Activated CD4-positive, alpha-beta memory T cell treated with anti-CD3 and anti-CD28 coated beads for 36 hours (primary cell): ENCODE measurements around the gene ELP4. TPM values are rescaled to one million over a fixed set of nuclear protein-coding genes. Genes with fewer than 3 reads are reported as not detected.
"Not testable (repeated sequence)": the region's sequence is repeated elsewhere in the genome, so short reads cannot be mapped to it uniquely, and the experiment has no call there.

Experiments used
- CTCF ChIA-PET: fragments of 350-600 bp; sonication (Branson Sonifier 250); formaldehyde crosslinking; loops from one replicate; lab custom pipeline; 2021; ENCODE audit warnings: antibody characterized with exemption, inconsistent platforms; lab: Charles Lee
- POLR2A ChIA-PET: fragments of 350-600 bp; sonication (Branson Sonifier 250); formaldehyde crosslinking; loops from one replicate; lab custom pipeline; 2021; ENCODE audit warnings: antibody characterized with exemption; lab: Charles Lee
- DNase-seq: peaks from one replicate; pipeline ENCODE4 v3.0.0-alpha.2; 2020
- H3K27ac Mint-ChIP-seq: one replicate; pipeline ENCODE4 v1.8.0; 2021; ENCODE audit warnings: mixed read lengths
- H3K27me3 Mint-ChIP-seq: one replicate; pipeline ENCODE4 v1.8.0; 2021; ENCODE audit warnings: mixed read lengths
- H3K36me3 Mint-ChIP-seq: one replicate; pipeline ENCODE4 v1.8.0; 2021; ENCODE audit warnings: mixed read lengths
- H3K4me1 Mint-ChIP-seq: one replicate; pipeline ENCODE4 v1.8.0; 2021; ENCODE audit warnings: low read depth, mixed read lengths
- H3K4me3 Mint-ChIP-seq: one replicate; pipeline ENCODE4 v1.8.0; 2021; ENCODE audit warnings: mild to moderate bottlenecking, mixed read lengths
- H3K9me3 Mint-ChIP-seq: one replicate; pipeline ENCODE4 v1.8.0; 2021; ENCODE audit warnings: mixed read lengths
- intact Hi-C: fragments of 100-400 bp; cut with micrococcal nuclease; formaldehyde crosslinking; loops from one replicate; pipeline ENCODE4 v1.15.1; 2023
- total RNA-seq, 2 experiments: library from RNA; stranded (reverse); gene quantifications; one replicate each; pipeline ENCODE4 v1.2.3, GENCODE V29; 2021

The ELP4 gene
- total RNA-seq, 2 experiments from 2014 or later: 18.3 to 18.5 TPM

DNA sequence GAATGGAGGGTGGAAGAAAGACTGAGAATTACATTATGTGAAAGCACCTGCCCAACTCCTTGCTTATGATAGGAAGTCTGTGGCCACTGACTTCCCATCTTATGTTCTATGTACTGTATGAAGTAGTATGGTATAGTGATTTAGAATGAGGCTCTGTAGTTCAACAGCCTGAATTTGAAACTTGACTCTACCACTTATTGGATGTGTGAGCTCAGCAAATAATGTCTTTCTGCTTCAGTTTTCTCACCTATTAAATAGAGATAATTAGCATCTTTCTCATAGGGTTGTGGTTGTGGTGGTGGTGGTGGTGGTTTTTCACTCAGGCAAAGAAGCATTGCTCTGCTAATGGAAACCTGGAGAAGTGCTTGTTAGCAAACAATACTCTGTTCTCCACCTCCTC, 180.0 kb downstream of the ELP4 start:
- Mint-ChIP-seq H3K27ac (no peak overlapping the region), H3K27me3 (no peaks in the 10 kb centered on the region), H3K4me1 (no peaks in the 10 kb centered on the region), H3K9me3 (peaks cover 7% of the 10 kb centered on the region), H3K36me3 (peaks cover 13% of the 10 kb centered on the region), H3K4me3 (no peak overlapping the region)
- ChIA-PET POLR2A (no interaction called here), CTCF (no interaction called here)
- intact Hi-C loops: no loop called here
- DNase-seq: no peak

DNA sequence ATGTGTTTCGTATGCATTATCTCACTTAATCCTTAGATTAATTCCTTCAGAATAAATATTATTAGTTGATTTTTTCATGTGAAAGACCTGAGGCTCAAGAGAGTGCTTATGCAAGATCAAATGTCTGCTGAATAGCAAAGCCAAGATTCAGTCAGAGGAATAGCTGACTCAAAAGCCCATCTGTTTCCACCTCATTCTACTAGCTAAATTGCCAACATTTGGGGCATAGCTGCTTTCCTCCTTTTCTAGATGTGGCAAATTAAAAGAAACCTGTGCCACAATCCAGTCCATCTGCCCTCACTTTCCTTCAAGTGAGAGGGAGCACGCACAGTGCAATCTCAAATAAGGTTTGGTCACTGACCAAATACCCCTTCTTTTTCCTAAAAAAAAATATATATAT, 180.5 kb downstream of the ELP4 start:
- POLR2A ChIA-PET: no interaction called here
- Mint-ChIP-seq H3K4me1 (no peaks in the 10 kb centered on the region), H3K27me3 (no peaks in the 10 kb centered on the region), H3K4me3 (no peak overlapping the region), H3K27ac (no peak overlapping the region), H3K36me3 (peaks cover 13% of the 10 kb centered on the region), H3K9me3 (peaks cover 7% of the 10 kb centered on the region)
- intact Hi-C loops: no loop called here
- CTCF ChIA-PET: no interaction called here
- DNase-seq: no peak

DNA sequence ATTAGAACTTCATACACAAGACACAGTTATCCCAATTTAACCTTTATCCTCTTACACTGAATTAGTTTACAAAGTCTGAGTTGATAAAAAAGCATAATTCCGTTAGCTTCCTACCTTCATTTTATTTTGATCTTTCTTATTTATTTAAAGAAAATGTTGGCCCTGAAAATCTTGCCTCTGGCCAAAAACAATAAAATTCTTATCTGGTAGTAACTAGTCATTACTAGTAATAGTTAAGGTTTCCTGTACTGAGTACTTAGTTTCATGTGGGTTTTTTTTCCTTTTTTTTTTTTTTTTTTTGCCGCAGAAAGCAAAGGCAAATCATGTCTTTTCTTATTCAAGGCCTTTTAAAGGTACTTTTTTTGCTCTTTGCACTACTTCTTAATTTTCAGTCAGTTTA, 180.9 kb downstream of the ELP4 start:
- CTCF ChIA-PET: no interaction called here
- Mint-ChIP-seq H3K27me3 (no peaks in the 10 kb centered on the region), H3K4me1 (no peaks in the 10 kb centered on the region), H3K36me3 (peaks cover 13% of the 10 kb centered on the region), H3K27ac (no peak overlapping the region), H3K9me3 (peaks cover 7% of the 10 kb centered on the region), H3K4me3 (no peak overlapping the region)
- intact Hi-C loops: no loop called here
- no peak for DNase-seq
- POLR2A ChIA-PET: no interaction called here

- Mint-ChIP-seq H3K9me3 (peaks cover 7% of the 10 kb centered on the region), H3K4me1 (peaks cover 3% of the 10 kb centered on the region), H3K27ac (no peak overlapping the region), H3K27me3 (no peaks in the 10 kb centered on the region), H3K36me3 (peaks cover 13% of the 10 kb centered on the region), H3K4me3 (no peak overlapping the region)
- no peak for DNase-seq
- ChIA-PET POLR2A (no interaction called here), CTCF (no interaction called here)
- intact Hi-C loops: no loop called here
Measured at GRCh38 chr11:31692466-31692865, 182.9 kb downstream of the ELP4 start.

- CTCF ChIA-PET, H3K27ac Mint-ChIP-seq, DNase-seq, H3K4me1 Mint-ChIP-seq, H3K27me3 Mint-ChIP-seq, intact Hi-C loops, H3K4me3 Mint-ChIP-seq, POLR2A ChIA-PET, H3K9me3 Mint-ChIP-seq: not testable (repeated sequence)
- peaks cover 13% of the 10 kb centered on the region for H3K36me3 Mint-ChIP-seq
Measured at GRCh38 chr11:31697049-31697448, 187.5 kb downstream of the ELP4 start.

DNA sequence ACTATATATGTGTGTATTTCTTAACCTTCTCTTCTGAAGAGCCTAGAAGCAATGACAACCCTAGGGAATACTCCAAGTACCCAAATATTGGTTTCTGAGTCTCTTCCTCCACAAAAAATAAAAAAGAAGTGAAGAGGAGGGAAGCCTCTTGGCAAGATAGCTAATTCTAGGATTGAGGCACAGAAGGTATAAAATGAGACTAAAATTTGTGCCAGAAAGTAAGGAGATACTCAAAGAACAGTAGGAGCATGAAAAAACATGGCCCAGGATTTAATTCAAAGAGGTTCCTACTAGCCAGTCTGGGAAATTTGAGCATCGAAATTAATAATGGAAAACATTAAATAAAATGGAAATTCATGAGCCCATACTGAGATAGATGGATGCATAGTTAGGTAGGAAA, 189.5 kb downstream of the ELP4 start:
- Mint-ChIP-seq H3K27me3 (no peaks in the 10 kb centered on the region), H3K9me3 (no peaks in the 10 kb centered on the region), H3K4me1 (peaks cover 3% of the 10 kb centered on the region), H3K4me3 (no peak overlapping the region), H3K36me3 (peaks cover 2% of the 10 kb centered on the region), H3K27ac (no peak overlapping the region)
- CTCF ChIA-PET: interaction anchor here (0.6 kb wide), 1 partner anchor 20 kb away, joined by 3 read pairs; no protein-coding TSS in a partner anchor
- no peak for DNase-seq
- intact Hi-C loops: no loop called here
- POLR2A ChIA-PET: no interaction called here

DNA sequence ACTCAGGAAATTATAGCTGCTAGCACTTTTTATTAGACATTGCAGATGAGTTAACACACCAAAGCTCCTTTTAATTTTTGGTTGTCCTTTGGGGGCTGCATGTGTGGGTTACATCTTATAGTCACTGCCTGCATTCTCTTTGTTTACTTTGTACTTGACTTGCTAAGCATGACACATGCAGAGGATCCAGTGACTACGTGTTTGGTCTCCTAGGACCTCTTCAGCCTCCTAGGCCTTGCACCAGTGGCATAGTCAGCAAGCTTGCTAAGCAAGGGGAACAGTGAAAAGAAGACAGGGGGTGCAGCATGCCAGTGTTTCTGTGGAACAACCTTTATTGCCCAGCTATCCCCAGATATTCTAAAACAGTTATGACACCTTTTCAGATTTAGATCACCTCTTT, 193.4 kb downstream of the ELP4 start:
- intact Hi-C loops: no loop called here
- no peaks in the 10 kb centered on the region for H3K9me3 Mint-ChIP-seq
- H3K4me3 Mint-ChIP-seq: no peak overlapping the region
- H3K36me3 Mint-ChIP-seq: peaks cover 2% of the 10 kb centered on the region
- no peaks in the 10 kb centered on the region for H3K4me1 Mint-ChIP-seq
- POLR2A ChIA-PET: no interaction called here
- H3K27ac Mint-ChIP-seq: no peak overlapping the region
- H3K27me3 Mint-ChIP-seq: no peaks in the 10 kb centered on the region
- DNase-seq: no peak
- CTCF ChIA-PET: no interaction called here

- intact Hi-C loops: no loop called here
- no peak overlapping the region for H3K4me3 Mint-ChIP-seq
- POLR2A ChIA-PET: no interaction called here
- no peak overlapping the region for H3K27ac Mint-ChIP-seq
- CTCF ChIA-PET: no interaction called here
- H3K4me1 Mint-ChIP-seq: no peaks in the 10 kb centered on the region
- no peaks in the 10 kb centered on the region for H3K27me3 Mint-ChIP-seq
- no peaks in the 10 kb centered on the region for H3K9me3 Mint-ChIP-seq
- H3K36me3 Mint-ChIP-seq: peaks cover 5% of the 10 kb centered on the region
- DNase-seq: no peak
Measured at GRCh38 chr11:31706357-31706756, 196.8 kb downstream of the ELP4 start.

DNA sequence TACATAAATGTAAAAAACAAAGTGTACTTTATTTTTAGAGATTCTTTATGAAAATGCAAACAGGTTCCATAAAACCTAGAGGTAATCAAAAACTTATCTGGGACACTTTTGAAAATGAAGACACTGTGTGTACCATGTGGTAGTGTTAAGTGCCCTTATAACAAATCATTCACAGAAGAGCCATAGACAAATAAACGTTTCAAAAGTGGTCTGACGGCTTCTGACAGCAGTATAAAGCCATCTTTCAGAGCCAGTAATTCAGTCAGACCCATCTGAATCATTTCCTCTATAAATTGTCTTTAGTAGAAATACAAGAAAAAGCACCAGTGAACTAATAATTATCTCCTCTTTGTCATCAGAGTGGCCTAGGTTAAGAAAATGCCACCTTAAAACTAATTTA, 201.6 kb downstream of the ELP4 start:
- Mint-ChIP-seq H3K27me3 (no peaks in the 10 kb centered on the region), H3K4me1 (no peaks in the 10 kb centered on the region), H3K36me3 (peaks cover 8% of the 10 kb centered on the region), H3K27ac (no peak overlapping the region), H3K9me3 (no peaks in the 10 kb centered on the region), H3K4me3 (no peak overlapping the region)
- DNase-seq: no peak
- intact Hi-C loops: no loop called here
- ChIA-PET POLR2A (no interaction called here), CTCF (interaction anchor here (0.7 kb wide), 1 partner anchor 70 kb away, joined by 3 read pairs; no protein-coding TSS in a partner anchor)

GRCh38 chr11:31712851-31713250, 203.3 kb downstream of the ELP4 start:
- CTCF ChIA-PET: interaction anchor here (0.7 kb wide), 1 partner anchor 458 kb away, joined by 3 read pairs; no protein-coding TSS in a partner anchor
- H3K27ac Mint-ChIP-seq: no peak overlapping the region
- DNase-seq: no peak
- H3K27me3 Mint-ChIP-seq: no peaks in the 10 kb centered on the region
- no peaks in the 10 kb centered on the region for H3K4me1 Mint-ChIP-seq
- intact Hi-C loops: no loop called here
- peaks cover 6% of the 10 kb centered on the region for H3K36me3 Mint-ChIP-seq
- POLR2A ChIA-PET: no interaction called here
- no peak overlapping the region for H3K4me3 Mint-ChIP-seq
- H3K9me3 Mint-ChIP-seq: no peaks in the 10 kb centered on the region

DNA sequence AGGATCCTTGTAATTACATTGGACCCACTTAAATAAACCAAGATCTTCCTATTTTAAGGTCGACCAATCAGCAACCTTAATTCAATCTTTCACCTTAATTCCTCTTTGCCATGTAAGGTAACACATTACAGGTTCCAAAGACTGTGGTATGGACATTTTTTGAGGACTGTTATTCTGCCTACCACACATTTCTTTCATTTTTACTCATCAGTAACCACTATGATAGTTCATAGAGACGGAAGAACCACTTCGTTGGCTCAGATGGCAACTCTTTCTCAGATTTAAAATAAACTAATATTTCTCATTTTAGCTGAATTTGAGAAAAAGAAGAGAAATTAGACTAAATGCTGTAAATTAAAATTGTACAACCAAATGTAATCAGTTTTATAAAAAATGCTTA, 205.3 kb downstream of the ELP4 start:
- Mint-ChIP-seq H3K36me3 (peaks cover 6% of the 10 kb centered on the region), H3K4me3 (no peak overlapping the region), H3K27ac (no peak overlapping the region), H3K4me1 (no peaks in the 10 kb centered on the region), H3K27me3 (no peaks in the 10 kb centered on the region), H3K9me3 (no peaks in the 10 kb centered on the region)
- POLR2A ChIA-PET: no interaction called here
- no peak for DNase-seq
- intact Hi-C loops: no loop called here
- CTCF ChIA-PET: no interaction called here

DNA sequence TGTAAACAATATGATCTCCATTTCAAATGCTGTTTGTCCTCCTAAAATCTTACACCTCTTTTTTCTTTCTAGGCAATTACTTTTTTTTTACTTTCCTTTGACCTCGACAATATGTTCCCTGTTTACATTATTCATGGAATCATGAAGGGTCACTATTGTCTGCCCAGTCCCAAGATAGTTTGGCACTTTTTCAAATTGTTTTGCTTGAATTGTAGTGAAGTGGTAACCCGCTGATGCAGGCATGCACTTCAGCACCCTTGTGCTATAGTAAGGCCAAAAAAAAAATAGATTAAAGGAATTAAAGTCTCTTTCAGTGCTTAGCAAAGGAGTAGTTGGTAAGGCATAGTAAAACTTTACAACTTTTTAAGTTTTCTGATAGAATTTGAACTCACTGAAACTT, 210.7 kb downstream of the ELP4 start:
- H3K27me3 Mint-ChIP-seq: no peaks in the 10 kb centered on the region

GRCh38 chr11:31720671-31721365, 211.3 kb downstream of the ELP4 start:
- intact Hi-C loops: no loop called here
- peaks cover 22% of the 10 kb centered on the region for H3K36me3 Mint-ChIP-seq
- DNase-seq: no peak
- H3K4me1 Mint-ChIP-seq: peaks cover 2% of the 10 kb centered on the region
- no peak overlapping the region for H3K4me3 Mint-ChIP-seq
- H3K27ac Mint-ChIP-seq: no peak overlapping the region
- no peaks in the 10 kb centered on the region for H3K9me3 Mint-ChIP-seq
- POLR2A ChIA-PET: no interaction called here
- no peaks in the 10 kb centered on the region for H3K27me3 Mint-ChIP-seq
- CTCF ChIA-PET: no interaction called here

More for the DNA sequence above, 210.7 kb downstream of the ELP4 start:
- H3K27ac Mint-ChIP-seq: no peak overlapping the region
- intact Hi-C loops: no loop called here
- no peaks in the 10 kb centered on the region for H3K9me3 Mint-ChIP-seq
- CTCF ChIA-PET: no interaction called here
- POLR2A ChIA-PET: no interaction called here
- DNase-seq: no peak
- no peak overlapping the region for H3K4me3 Mint-ChIP-seq
- peaks cover 17% of the 10 kb centered on the region for H3K36me3 Mint-ChIP-seq
- peaks cover 2% of the 10 kb centered on the region for H3K4me1 Mint-ChIP-seq
